ENCODE measurements around the gene NCKAP5. TPM values are rescaled to one million over a fixed set of nuclear protein-coding genes. Genes with fewer than 3 reads are reported as not detected.

Gene NCKAP5
- total and polyA plus RNA-seq, 2 donors (not counting 1 experiment from before 2014, with no cell fraction given) = not detected

DNA sequence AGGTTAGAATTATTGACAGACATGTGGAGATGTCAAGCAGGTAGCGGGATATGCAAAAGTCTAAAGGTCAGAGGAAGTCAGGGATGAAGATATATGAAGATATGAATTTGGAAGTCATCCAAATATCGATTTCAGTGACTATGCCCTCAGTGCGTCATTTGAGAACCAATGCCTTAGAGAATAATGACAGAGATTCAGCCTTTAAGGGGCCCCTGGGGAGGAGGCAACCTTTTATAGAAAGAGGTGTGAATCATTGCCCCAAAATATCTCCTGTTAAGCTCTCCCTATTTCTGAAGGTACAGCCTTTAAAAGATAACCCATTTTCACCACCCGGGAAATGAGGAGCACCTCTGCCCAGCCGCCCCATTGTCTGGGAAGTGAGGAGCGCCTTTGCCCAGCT lies 223.4 kb downstream of the NCKAP5 start:
- Histone ChIP-seq H3K4me3 (ENCODE audit: control extremely low read depth in 1 of 5, extremely low read depth in 1 of 5, insufficient read depth in 1 of 5, low read depth in 2 of 5, low read length in 4 of 5) (no peak overlapping the region), H3K9ac (ENCODE audit: low read length) (no peak overlapping the region), H3K9me3 (ENCODE audit: control extremely low read depth in 1 of 3, control insufficient read depth in 2 of 3, insufficient read depth in 1 of 3, low read length in 2 of 3) (peaks cover 0 to 1% (median 0%) of the 10 kb centered on the region in 3 donors), H3K27ac (ENCODE audit: low read length in 2 of 2) (no peak overlapping the region), H2AFZ (ENCODE audit: insufficient read depth, low read depth, low read length, poor library complexity, severe bottlenecking) (no peak overlapping the region), H4K20me1 (ENCODE audit: control insufficient read depth, insufficient read depth, low read length, poor library complexity, severe bottlenecking) (no peaks in the 10 kb centered on the region), H3K4me2 (replicated peaks; ENCODE audit: low read depth, low read length, poor library complexity, severe bottlenecking) (no peak overlapping the region), H3K4me1 (ENCODE audit: control insufficient read depth in 2 of 2, insufficient read depth in 2 of 2, low read length in 2 of 2) (no peaks in the 10 kb centered on the region), H3K27me3 (replicated peaks in 1 of 4; ENCODE audit: control extremely low read depth in 1 of 4, control insufficient read depth in 3 of 4, insufficient read depth in 4 of 4, low read length in 3 of 4) (no peaks in the 10 kb centered on the region), H3K36me3 (replicated peaks in 1 of 2; ENCODE audit: control extremely low read depth in 1 of 2, control insufficient read depth in 1 of 2, extremely low read depth in 1 of 2, insufficient read depth in 2 of 2, low read length in 1 of 2) (no peaks in the 10 kb centered on the region), H3K79me2 (ENCODE audit: control insufficient read depth, insufficient read depth, low read length) (no peaks in the 10 kb centered on the region)
- POLR2A ChIA-PET = no interaction called here
- Mint-ChIP-seq H3K27ac (no peak overlapping the region), H3K4me1 (no peaks in the 10 kb centered on the region), H3K4me3 (no peak overlapping the region), H3K9me3 (ENCODE audit: insufficient read depth) (no peaks in the 10 kb centered on the region), H3K27me3 (no peaks in the 10 kb centered on the region)
- intact Hi-C loops (cut with micrococcal nuclease) = no loop called here
- no peak for DNase-seq
- WGBS (ENCODE audit: insufficient coverage) = 87% methylated on average over 5 of the region's 6 CpGs
- CTCF ChIA-PET = no interaction called here
- TF ChIP-seq EZH2 (IDR thresholded peaks at IDR 0.05; ENCODE audit: borderline replicate concordance, insufficient read depth, low read depth, low read length, poor library complexity, severe bottlenecking) = no peak
- no peak for TF ChIP-seq CTCF (IDR thresholded peaks at IDR 0.05)
- no peak for ATAC-seq (ENCODE audit: low read depth)

DNA sequence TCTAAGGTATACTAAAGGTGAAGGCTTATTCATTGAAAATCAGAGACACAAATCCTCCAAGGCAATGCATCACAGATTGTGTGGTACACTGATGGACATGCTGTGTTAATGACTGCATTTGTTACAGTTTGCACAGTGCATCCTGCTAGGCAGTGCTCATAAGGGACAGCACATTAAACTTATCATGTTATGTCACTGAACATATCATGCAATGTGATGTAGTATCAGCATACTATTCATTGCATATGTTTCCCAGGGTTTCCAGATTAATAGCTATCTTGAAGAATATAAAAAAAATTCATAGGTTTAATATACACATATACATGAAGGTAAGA lies 225.3 kb downstream of the NCKAP5 start:
- Mint-ChIP-seq H3K4me3 (no peak overlapping the region), H3K27me3 (no peaks in the 10 kb centered on the region), H3K27ac (no peak overlapping the region), H3K9me3 (ENCODE audit: insufficient read depth) (no peaks in the 10 kb centered on the region), H3K4me1 (no peaks in the 10 kb centered on the region)
- intact Hi-C loops (cut with micrococcal nuclease) = no loop called here
- no peaks in the 10 kb centered on the region for H3K4me1 ChIP-seq (ENCODE audit: control insufficient read depth in 2 of 2, insufficient read depth in 2 of 2, low read length in 2 of 2)
- no peak overlapping the region for H3K4me2 ChIP-seq (replicated peaks; ENCODE audit: low read depth, low read length, poor library complexity, severe bottlenecking)
- ChIA-PET POLR2A (no interaction called here), CTCF (no interaction called here)
- H2AFZ ChIP-seq (ENCODE audit: insufficient read depth, low read depth, low read length, poor library complexity, severe bottlenecking) = no peak overlapping the region
- H3K27ac ChIP-seq (ENCODE audit: low read length in 2 of 2) = no peak overlapping the region
- no peaks in the 10 kb centered on the region for H3K79me2 ChIP-seq (ENCODE audit: control insufficient read depth, insufficient read depth, low read length)
- peaks cover 0 to 2% (median 0%) of the 10 kb centered on the region in 3 donors for H3K9me3 ChIP-seq (ENCODE audit: control extremely low read depth in 1 of 3, control insufficient read depth in 2 of 3, insufficient read depth in 1 of 3, low read length in 2 of 3)
- H4K20me1 ChIP-seq (ENCODE audit: control insufficient read depth, insufficient read depth, low read length, poor library complexity, severe bottlenecking) = no peaks in the 10 kb centered on the region
- TF ChIP-seq EZH2 (IDR thresholded peaks at IDR 0.05; ENCODE audit: borderline replicate concordance, insufficient read depth, low read depth, low read length, poor library complexity, severe bottlenecking) (no peak), CTCF (IDR thresholded peaks at IDR 0.05) (no peak)
- H3K36me3 ChIP-seq (replicated peaks in 1 of 2; ENCODE audit: control extremely low read depth in 1 of 2, control insufficient read depth in 1 of 2, extremely low read depth in 1 of 2, insufficient read depth in 2 of 2, low read length in 1 of 2) = no peaks in the 10 kb centered on the region
- no peak overlapping the region for H3K9ac ChIP-seq (ENCODE audit: low read length)
- no peaks in the 10 kb centered on the region for H3K27me3 ChIP-seq (replicated peaks in 1 of 4; ENCODE audit: control extremely low read depth in 1 of 4, control insufficient read depth in 3 of 4, insufficient read depth in 4 of 4, low read length in 3 of 4)
- DNase-seq = no peak
- ATAC-seq (ENCODE audit: low read depth) = no peak
- H3K4me3 ChIP-seq (ENCODE audit: control extremely low read depth in 1 of 5, extremely low read depth in 1 of 5, insufficient read depth in 1 of 5, low read depth in 2 of 5, low read length in 4 of 5) = no peak overlapping the region
